NCI-H460 (cell line): Measurements from ENCODE around the gene ADCY10. TPM values are rescaled to one million over a fixed set of nuclear protein-coding genes. Genes with fewer than 3 reads are reported as not detected.

Experiments used
- DNase-seq: peaks from one replicate; pipeline ENCODE4 v3.0.0-alpha.2; 2016; ENCODE audit warnings: low read depth; ENCODE audit errors: extremely low read depth
- total RNA-seq: library from RNA; depleted of rRNA; stranded (reverse); fragments of >200 nt; shearing (Covaris generic); gene quantifications from 2 replicates; pipeline ENCODE4 v1.2.3, GENCODE V29; 2014

Gene ADCY10
- total RNA-seq, 1 experiment from 2014 or later, result 0.72 TPM

DNA sequence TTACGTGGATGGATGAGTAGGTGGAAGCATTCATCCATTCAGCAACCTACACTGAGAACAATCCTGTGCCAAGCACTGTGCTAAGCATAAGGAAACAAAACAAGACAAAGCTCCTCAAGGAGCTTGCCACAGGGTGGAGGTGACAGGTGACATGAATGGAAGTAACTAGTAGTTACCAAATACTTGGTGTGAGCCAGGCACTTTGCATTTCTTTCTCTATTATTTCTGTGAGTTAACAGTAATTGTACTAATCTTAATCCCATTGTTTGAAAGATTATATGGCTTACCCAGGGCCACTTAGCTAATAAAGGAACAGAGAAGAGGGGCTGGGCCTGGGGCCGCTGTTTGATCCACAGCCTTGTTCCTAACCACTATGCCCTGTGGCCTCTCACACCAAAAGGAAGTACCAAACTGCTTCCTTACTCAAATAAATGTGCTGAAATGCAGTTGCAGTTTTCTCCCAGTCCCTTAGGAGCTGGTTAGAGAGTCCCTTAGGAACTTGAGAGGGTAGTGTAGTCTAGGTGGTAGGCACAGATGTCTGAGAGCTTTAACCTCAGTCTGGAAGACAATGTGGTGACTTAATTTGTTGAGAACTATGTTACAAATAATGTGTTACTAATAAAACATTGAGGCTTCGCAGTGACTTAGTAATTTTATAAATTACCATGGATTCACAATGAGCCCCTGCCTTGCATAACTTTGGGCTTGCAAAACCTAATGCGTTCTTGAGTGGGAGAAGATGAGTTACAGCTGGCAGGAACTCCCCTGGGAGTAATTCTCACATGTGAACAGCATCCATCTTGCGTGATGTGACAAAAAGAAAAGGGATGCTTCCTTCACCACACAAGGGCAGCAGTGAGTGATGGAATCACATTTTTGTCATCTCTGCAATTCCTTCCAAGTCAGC is 122.4 kb downstream of the ADCY10 start:
- no peak for DNase-seq

DNA sequence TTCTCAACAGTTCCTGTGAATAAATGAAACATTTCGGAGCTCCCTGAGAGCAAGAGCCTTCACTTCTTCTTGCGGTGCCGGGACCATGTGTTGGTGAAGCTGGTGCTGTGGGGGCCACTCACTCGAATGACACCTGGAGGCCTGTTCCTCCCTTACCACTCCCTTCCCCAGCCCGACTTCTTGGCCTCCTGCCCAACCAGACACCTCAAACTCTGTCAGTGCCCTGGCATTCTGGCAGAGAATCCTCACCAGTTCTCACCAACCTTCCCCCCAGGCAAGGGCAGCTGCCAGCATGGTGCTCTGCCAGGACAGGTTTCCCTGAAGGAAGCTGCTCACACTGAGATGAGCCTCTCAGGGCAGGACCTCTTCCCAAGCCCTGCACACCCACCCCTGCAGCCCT is 123.8 kb downstream of the ADCY10 start:
- no peak for DNase-seq

DNA sequence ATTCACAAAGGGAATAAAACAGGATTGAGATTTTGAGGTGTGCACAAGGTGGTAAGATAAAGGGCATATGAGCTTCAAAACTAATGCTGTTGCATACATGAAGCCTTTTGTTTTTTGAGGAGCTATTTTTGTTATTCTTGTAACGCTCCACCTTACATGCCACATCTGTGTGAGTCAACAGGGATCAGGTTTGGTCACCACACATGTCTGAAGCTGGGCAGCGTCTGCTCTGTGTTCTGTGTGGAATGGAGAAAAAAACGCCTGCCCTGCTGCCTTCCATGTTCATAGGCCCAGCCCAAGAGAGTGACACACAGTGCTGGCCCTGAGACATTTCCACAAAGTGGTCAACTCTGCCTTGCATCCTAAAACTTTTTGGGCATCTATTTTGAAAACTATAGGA is 124.4 kb downstream of the ADCY10 start:
- DNase-seq, result no peak

GRCh38 chr1:167786502-167786901 is 127.4 kb downstream of the ADCY10 start:
- DNase-seq, result no peak

GRCh38 chr1:167784876-167785550 is 128.9 kb downstream of the ADCY10 start:
- no peak for DNase-seq

DNA sequence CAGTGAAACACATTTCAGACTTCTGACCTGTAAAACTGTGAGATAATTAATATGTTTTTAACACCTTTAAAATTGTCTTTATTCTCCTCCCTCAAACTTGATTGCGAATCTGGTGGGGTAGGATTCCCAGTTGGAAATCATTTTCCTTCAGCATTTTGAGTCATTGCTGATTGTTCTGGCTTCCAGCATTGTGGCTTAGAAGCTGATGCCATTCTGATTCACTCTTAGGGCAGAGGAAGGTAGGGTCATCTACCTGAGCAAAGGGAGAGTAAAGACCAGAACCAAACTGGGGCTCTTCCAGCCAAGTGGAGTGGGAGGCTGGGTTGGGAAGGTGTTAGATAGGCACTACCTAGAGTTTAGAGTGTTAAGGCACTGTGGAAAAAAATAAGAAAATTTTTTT is 131.0 kb downstream of the ADCY10 start:
- no peak for DNase-seq

- DNase-seq, result no peak
Measured at GRCh38 chr1:167781558-167781957, 132.4 kb downstream of the ADCY10 start.

GRCh38 chr1:167777269-167777650 is 136.7 kb downstream of the ADCY10 start:
- DNase-seq, result no peak

GRCh38 chr1:167776616-167777268 is 137.2 kb downstream of the ADCY10 start:
- DNase-seq, result no peak

- no peak for DNase-seq
Measured at GRCh38 chr1:167776151-167776550, 137.8 kb downstream of the ADCY10 start.

DNA sequence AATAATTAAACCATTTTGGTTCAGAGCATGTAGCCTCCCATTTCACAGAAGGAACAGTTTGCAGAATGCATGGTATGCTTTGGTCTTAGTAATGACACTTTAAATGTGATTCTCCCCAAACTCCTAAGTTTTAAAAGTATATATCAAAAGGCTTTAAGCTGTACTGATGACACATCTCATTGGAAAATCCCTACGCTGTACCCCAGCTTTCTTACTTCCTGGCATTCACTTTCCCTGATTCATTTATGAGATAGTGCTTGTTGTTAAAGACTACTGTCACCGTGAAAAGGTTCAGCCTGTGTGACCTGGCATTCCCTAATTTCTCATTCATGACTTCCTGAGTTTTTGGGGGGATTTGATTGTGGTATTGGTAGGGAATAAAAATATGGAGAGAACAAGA is 138.8 kb downstream of the ADCY10 start:
- no peak for DNase-seq

DNA sequence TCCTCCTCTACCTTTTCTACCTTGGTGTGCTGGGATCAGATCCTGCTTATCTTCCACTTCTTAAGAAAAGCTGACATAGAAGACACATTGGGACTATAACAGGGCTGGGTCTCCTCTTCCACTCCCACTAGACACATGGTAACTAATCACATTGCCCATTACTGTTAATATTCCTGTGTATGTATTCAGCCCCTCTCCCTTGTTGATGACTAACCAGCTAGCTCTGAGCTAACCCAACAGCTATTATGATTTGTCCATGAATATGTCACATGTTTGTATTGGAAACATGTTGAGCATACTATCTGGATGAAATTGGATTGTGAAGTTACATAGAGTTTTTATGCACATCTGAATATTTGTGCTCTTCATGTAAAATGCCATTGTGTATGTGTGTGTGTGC is 139.2 kb downstream of the ADCY10 start:
- DNase-seq, result no peak

- no peak for DNase-seq
Measured at GRCh38 chr1:167773516-167773915, 140.4 kb downstream of the ADCY10 start.

DNA sequence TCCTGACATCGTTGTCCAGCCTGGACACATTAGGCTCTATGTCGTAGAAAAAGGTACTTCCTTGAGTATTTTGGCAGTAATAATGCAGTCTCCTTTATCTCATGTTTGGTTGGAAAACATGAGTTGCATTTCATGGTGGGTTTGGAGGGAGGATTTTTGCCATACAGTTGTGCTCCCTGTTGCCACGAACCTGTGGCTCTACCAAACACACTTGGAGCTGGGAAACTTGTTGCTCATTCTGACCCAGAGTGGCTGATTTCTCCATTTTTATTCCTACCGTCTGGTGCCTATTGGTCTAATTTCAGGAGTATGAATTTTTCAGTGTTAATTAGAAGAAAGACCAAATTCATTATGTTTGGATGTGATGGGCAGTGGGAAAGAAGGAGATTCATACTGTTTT is 141.5 kb downstream of the ADCY10 start:
- no peak for DNase-seq

- DNase-seq, result no peak
Measured at GRCh38 chr1:167770127-167770526, 143.8 kb downstream of the ADCY10 start.

DNA sequence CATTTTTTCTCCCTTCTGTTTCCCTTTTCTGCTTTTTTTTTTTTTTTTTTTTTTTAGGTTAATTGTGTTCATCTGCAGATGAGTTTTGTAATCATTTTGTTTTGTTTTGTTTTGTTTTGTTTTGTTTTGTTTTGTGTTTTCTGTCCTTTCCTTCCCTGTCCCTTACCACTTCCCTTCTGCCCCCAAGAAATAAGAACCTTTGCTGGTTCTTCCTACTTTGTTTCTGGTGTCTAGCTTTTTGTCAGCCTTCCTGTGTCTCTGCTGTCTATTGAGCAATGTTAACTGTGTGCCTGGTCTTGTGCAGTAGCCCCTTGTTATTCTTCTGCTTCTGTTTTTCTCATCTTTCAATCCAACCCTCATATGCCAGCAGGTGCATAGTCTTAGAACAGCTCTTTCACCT is 146.2 kb downstream of the ADCY10 start:
- DNase-seq, result no peak

DNA sequence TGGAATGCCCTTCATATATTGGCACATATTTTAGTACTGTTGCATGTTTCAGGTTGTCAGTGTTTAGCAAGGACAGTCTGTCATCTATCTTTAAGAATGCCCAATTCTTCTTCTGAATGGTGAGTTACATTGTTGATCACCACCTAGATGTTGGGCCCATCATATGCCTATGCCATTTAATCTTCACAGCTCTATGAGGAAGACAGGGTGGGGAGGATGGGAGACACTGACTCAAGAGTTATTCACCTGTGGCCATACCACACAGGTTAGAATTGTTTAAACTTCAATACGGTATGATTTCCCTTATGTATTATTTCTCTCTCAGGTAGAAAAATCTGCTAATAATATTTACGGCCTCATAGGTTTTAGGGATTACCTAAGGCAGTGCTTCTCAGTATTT is 147.4 kb downstream of the ADCY10 start:
- DNase-seq, result no peak

DNA sequence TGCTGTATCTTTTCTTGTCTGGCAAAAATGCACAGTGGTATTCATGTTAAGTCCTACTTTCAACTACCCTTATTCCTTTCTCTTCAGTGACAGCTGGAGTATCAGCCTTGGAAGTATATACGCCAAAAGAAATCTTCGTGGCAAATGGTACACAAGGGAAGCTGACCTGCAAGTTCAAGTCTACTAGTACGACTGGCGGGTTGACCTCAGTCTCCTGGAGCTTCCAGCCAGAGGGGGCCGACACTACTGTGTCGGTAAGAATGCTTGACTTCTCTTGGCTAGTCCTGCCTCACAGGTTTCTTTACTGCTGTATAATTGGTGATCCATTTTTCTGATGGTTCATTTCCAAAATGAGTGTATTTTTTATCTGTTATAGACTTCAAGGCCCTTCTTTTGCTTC is 148.4 kb downstream of the ADCY10 start:
- DNase-seq, result no peak

DNA sequence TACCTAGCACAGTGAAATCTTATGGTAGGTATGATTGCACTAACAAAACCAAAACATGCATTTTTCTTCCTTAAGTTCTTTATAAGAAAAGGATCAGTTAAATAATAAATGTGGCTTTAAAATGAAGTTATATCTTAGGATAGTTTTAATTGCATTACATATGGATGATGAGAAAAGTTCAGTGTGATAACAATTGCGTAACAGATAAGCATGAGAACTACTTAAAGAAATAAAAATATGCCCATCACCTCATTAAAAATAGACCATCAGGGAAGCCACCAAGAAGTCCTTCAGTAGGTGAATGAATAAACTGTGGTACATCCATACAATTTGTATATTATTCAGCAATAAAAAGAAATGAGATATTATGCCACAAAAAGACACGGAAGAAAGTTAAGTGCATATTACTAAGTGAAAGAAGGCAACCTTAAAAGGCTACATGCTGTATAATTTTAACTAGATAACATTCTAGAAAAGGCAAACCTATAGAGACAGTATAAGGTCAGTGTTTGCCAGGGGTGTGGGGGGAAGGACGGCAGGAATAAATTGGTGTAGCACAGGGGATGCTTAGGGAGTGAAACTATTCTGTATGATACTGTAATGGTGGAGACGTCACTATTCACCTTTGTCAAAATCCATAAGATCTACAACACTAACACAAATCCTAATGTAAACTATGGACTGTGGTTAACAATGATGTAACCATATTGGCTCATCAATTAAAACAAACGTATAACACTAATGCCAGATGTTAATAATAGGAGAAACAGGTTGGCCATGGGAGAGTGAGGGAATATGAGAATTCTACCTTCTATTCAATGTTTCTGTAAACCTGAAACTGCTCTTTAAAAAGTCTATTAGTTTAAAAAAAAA is 149.2 kb downstream of the ADCY10 start:
- DNase-seq, result no peak

- no peak for DNase-seq
Measured at GRCh38 chr1:167763525-167764220, 150.3 kb downstream of the ADCY10 start.
